ENCODE measurements around the gene PIK3R1. TPM values are rescaled to one million over a fixed set of nuclear protein-coding genes. Genes with fewer than 3 reads are reported as not detected.

Gene PIK3R1
- total RNA-seq, 1 experiment from 2014 or later: 11.3 TPM

GRCh38 chr5:68289498-68289897 lies 73.9 kb downstream of the PIK3R1 start:
- Histone ChIP-seq H3K4me1 (ENCODE audit: insufficient read depth, low read length) (no peaks in the 10 kb centered on the region), H3K14ac (ENCODE audit: insufficient read depth, low read length) (no peak overlapping the region), H4K91ac (ENCODE audit: insufficient read length, low read depth, low read length) (no peak overlapping the region), H2BK12ac (ENCODE audit: insufficient read length, low read depth, low read length) (no peak overlapping the region), H2BK5ac (ENCODE audit: insufficient read length, low read length) (no peak overlapping the region), H2BK20ac (ENCODE audit: low read depth, low read length, poor library complexity, severe bottlenecking) (no peak overlapping the region), H2BK120ac (ENCODE audit: low read depth, low read length, poor library complexity, severe bottlenecking) (no peak overlapping the region), H2AFZ (ENCODE audit: low read length) (no peak overlapping the region), H2BK15ac (ENCODE audit: low read depth, low read length) (no peak overlapping the region), H3K79me1 (ENCODE audit: insufficient read depth, low read depth, low read length, poor library complexity, severe bottlenecking) (no peaks in the 10 kb centered on the region), H3K18ac (ENCODE audit: insufficient read length, low read depth, low read length) (no peak overlapping the region), H3K23me2 (ENCODE audit: insufficient read length, low read depth, low read length, poor library complexity, severe bottlenecking) (peaks cover 12% of the 10 kb centered on the region), H3K27me3 (ENCODE audit: insufficient read depth, low read length) (no peaks in the 10 kb centered on the region), H4K20me1 (ENCODE audit: control insufficient read depth, insufficient read depth, insufficient read length) (no peaks in the 10 kb centered on the region), H3K9me3 (ENCODE audit: control insufficient read depth, low read depth, low read length) (no peaks in the 10 kb centered on the region), H3K79me2 (ENCODE audit: insufficient read depth, low read length) (no peaks in the 10 kb centered on the region), H3T11ph (ENCODE audit: low read length) (no peak overlapping the region), H4K8ac (replicated peaks; ENCODE audit: insufficient read length, low read depth, low read length) (no peak overlapping the region), H3K4me2 (ENCODE audit: insufficient read depth, insufficient read length, low read length) (no peak overlapping the region), H4K5ac (ENCODE audit: insufficient read length, low read depth, low read length) (no peak overlapping the region), H3K27ac (ENCODE audit: insufficient read length, low read depth, low read length) (no peak overlapping the region), H3K23ac (ENCODE audit: insufficient read length, low read depth, low read length) (no peak overlapping the region), H3K56ac (ENCODE audit: insufficient read length, low read depth, low read length) (no peak overlapping the region), H3K4ac (ENCODE audit: low read depth, low read length) (no peak overlapping the region), H3K9ac (ENCODE audit: extremely low read depth, insufficient read length, low read length) (no peak overlapping the region), H2AK5ac (ENCODE audit: insufficient read length, low read length) (no peak overlapping the region)
- no peak for DNase-seq
- no peak for TF ChIP-seq CTCF (conservative IDR thresholded peaks at IDR 0.05)
- WGBS (ENCODE audit: extremely low coverage, insufficient read length, low lambda C conversion rate): no CpG with 5 or more reads among the region's 4 CpGs
- H3K27ac Mint-ChIP-seq: no peak overlapping the region; a peak in 1 of 7 replicates
- no peaks in the 10 kb centered on the region for H3K27me3 Mint-ChIP-seq (ENCODE audit: low read depth)
- H3K36me3 Mint-ChIP-seq (ENCODE audit: insufficient read depth in 1 of 3, low read depth in 3 of 3): peaks cover 2 to 8% (median 3%) of the 10 kb centered on the region in 3 experiments; a peak in 5 of 7 replicates
- H3K4me3 Mint-ChIP-seq: peak overlapping the region in 1 of 2 experiments; percentile 76; a peak in 2 of 5 replicates
- no peaks in the 10 kb centered on the region for H3K9me3 Mint-ChIP-seq
- H3K4me1 Mint-ChIP-seq: peaks cover 44 to 57% of the 10 kb centered on the region in 2 experiments

Data from H9 (cell line).